ENCODE results near the gene CD8B2. TPM values are rescaled to one million over a fixed set of nuclear protein-coding genes. Genes with fewer than 3 reads are reported as not detected.

The CD8B2 gene
- total RNA-seq, 1 experiment from 2014 or later: not detected

DNA sequence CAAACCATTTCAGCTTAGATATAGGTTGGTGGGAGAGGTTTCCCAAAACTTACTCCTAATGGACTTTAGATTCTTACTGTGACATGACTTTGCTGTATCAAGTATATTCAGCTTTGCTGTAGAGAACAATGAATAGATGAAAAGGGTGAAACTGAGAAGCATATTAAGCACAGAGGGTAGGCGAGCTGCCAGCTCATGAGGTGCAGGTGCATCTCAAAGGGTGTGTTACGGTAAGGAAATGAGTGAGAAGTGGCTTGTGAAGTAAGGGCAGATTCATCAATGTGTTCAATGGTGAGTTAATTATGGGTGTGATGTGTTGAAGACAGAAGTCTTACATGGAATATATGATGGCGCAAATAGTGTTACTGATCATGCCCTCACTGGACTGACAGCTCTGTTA, 49.3 kb downstream of the CD8B2 start:
- BruUV-seq (replicated peaks): no TSS peak
- CTCF ChIA-PET: no interaction called here
- no peak for ATAC-seq

DNA sequence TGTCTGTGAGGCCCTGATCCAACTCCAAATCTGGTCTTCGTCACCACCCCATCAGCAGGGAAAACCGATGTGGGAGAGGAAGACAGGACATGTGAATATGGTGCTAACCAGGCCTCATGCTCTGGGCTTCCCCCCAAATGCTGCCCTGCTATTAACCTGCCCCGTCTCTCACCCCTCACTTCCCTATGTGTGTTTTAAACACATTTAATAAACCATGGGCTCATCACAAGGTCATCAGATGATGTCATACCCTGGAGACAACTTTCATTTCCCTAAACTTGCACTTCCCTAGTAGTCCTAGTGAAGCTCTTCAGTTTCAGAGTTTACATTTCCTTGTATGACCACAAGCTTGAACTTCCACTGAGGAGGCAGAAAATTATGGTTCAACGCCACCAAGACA, 49.9 kb downstream of the CD8B2 start:
- H3K27ac ChIP-seq (ENCODE audit: low read length): no peak overlapping the region
- H3K9me3 ChIP-seq (ENCODE audit: control insufficient read depth, insufficient read depth, low read depth, low read length): no peaks in the 10 kb centered on the region
- no peak for ATAC-seq
- no peak overlapping the region for H3K4me3 ChIP-seq (ENCODE audit: low read depth in 2 of 2, low read length in 2 of 2)
- ChIA-PET POLR2A (no interaction called here), CTCF (no interaction called here)
- no peaks in the 10 kb centered on the region for H3K4me1 ChIP-seq (ENCODE audit: control insufficient read depth, insufficient read depth, low read length)
- no TSS peak for BruUV-seq (replicated peaks)
- DNase-seq (ENCODE audit: low read depth, low spot score): no peak
- no peak for TF ChIP-seq SIN3A (IDR thresholded peaks at IDR 0.05; ENCODE audit: borderline replicate concordance, insufficient read depth, low read depth, low read length)
- no peak for TF ChIP-seq TCF7L2 (IDR thresholded peaks at IDR 0.05; ENCODE audit: low read depth, low read length)
- no peak for TF ChIP-seq POLR2AphosphoS5 (IDR thresholded peaks at IDR 0.05; ENCODE audit: low read depth, low read length)
- TF ChIP-seq, protein P1, sequence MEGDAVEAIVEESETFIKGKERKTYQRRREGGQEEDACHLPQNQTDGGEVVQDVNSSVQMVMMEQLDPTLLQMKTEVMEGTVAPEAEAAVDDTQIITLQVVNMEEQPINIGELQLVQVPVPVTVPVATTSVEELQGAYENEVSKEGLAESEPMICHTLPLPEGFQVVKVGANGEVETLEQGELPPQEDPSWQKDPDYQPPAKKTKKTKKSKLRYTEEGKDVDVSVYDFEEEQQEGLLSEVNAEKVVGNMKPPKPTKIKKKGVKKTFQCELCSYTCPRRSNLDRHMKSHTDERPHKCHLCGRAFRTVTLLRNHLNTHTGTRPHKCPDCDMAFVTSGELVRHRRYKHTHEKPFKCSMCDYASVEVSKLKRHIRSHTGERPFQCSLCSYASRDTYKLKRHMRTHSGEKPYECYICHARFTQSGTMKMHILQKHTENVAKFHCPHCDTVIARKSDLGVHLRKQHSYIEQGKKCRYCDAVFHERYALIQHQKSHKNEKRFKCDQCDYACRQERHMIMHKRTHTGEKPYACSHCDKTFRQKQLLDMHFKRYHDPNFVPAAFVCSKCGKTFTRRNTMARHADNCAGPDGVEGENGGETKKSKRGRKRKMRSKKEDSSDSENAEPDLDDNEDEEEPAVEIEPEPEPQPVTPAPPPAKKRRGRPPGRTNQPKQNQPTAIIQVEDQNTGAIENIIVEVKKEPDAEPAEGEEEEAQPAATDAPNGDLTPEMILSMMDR (IDR thresholded peaks at IDR 0.05): no peak
- TF ChIP-seq, protein P2, sequence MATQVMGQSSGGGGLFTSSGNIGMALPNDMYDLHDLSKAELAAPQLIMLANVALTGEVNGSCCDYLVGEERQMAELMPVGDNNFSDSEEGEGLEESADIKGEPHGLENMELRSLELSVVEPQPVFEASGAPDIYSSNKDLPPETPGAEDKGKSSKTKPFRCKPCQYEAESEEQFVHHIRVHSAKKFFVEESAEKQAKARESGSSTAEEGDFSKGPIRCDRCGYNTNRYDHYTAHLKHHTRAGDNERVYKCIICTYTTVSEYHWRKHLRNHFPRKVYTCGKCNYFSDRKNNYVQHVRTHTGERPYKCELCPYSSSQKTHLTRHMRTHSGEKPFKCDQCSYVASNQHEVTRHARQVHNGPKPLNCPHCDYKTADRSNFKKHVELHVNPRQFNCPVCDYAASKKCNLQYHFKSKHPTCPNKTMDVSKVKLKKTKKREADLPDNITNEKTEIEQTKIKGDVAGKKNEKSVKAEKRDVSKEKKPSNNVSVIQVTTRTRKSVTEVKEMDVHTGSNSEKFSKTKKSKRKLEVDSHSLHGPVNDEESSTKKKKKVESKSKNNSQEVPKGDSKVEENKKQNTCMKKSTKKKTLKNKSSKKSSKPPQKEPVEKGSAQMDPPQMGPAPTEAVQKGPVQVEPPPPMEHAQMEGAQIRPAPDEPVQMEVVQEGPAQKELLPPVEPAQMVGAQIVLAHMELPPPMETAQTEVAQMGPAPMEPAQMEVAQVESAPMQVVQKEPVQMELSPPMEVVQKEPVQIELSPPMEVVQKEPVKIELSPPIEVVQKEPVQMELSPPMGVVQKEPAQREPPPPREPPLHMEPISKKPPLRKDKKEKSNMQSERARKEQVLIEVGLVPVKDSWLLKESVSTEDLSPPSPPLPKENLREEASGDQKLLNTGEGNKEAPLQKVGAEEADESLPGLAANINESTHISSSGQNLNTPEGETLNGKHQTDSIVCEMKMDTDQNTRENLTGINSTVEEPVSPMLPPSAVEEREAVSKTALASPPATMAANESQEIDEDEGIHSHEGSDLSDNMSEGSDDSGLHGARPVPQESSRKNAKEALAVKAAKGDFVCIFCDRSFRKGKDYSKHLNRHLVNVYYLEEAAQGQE (IDR thresholded peaks at IDR 0.05; ENCODE audit: insufficient read depth in 1 of 2, low read depth in 2 of 2, low read length in 1 of 2): no peak
- H3K36me3 ChIP-seq (ENCODE audit: control insufficient read depth, insufficient read depth, low read length): no peaks in the 10 kb centered on the region
- intact Hi-C loops (cut with micrococcal nuclease; ENCODE audit: unreplicated experiment) (no loop called here), in situ Hi-C loops (cut with HindIII; ENCODE audit: low pct_unique_long_range_greater_than_20kb, low sequenced_read_pairs) (no loop called here)
- H3K27me3 ChIP-seq (ENCODE audit: control insufficient read depth, insufficient read depth, low read length): peaks cover 14% of the 10 kb centered on the region

More for the DNA sequence above, 49.3 kb downstream of the CD8B2 start:
- no peaks in the 10 kb centered on the region for H3K36me3 ChIP-seq (ENCODE audit: control insufficient read depth, insufficient read depth, low read length)
- peaks cover 14% of the 10 kb centered on the region for H3K27me3 ChIP-seq (ENCODE audit: control insufficient read depth, insufficient read depth, low read length)
- TF ChIP-seq SIN3A (IDR thresholded peaks at IDR 0.05; ENCODE audit: borderline replicate concordance, insufficient read depth, low read depth, low read length) (no peak), TCF7L2 (IDR thresholded peaks at IDR 0.05; ENCODE audit: low read depth, low read length) (no peak), POLR2AphosphoS5 (IDR thresholded peaks at IDR 0.05; ENCODE audit: low read depth, low read length) (no peak)
- TF ChIP-seq, protein P1 (IDR thresholded peaks at IDR 0.05): no peak
- TF ChIP-seq, protein P2 (IDR thresholded peaks at IDR 0.05; ENCODE audit: insufficient read depth in 1 of 2, low read depth in 2 of 2, low read length in 1 of 2): no peak
- no peak overlapping the region for H3K27ac ChIP-seq (ENCODE audit: low read length)
- no peak for DNase-seq (ENCODE audit: low read depth, low spot score)
- intact Hi-C loops (cut with micrococcal nuclease; ENCODE audit: unreplicated experiment): no loop called here
- H3K4me3 ChIP-seq (ENCODE audit: low read depth in 2 of 2, low read length in 2 of 2): no peak overlapping the region
- H3K9me3 ChIP-seq (ENCODE audit: control insufficient read depth, insufficient read depth, low read depth, low read length): no peaks in the 10 kb centered on the region
- H3K4me1 ChIP-seq (ENCODE audit: control insufficient read depth, insufficient read depth, low read length): no peaks in the 10 kb centered on the region
- POLR2A ChIA-PET: no interaction called here
- in situ Hi-C loops (cut with HindIII; ENCODE audit: low pct_unique_long_range_greater_than_20kb, low sequenced_read_pairs): no loop called here

Data from Panc1 (cell line).